Karpas-422 (cell line): Measurements from ENCODE around the gene SLC7A7. TPM values are rescaled to one million over a fixed set of nuclear protein-coding genes. Genes with fewer than 3 reads are reported as not detected.
"Not testable (repeated sequence)": the region's sequence is repeated elsewhere in the genome, so short reads cannot be mapped to it uniquely, and the experiment has no call there.

ENCODE experiments used
- DNase-seq: peaks from one replicate; pipeline ENCODE4 v3.0.0-alpha.2; 2015
- H2AFZ ChIP-seq: fragments of 200-600 bp; sonication (generic); 2 replicates; pipeline ENCODE4 v1.6.1; 2014; ENCODE audit warnings: antibody characterized with exemption, low read length, mixed read lengths
- H3K27ac ChIP-seq: fragments of 200-600 bp; sonication (generic); 2 replicates; pipeline ENCODE4 v1.5.1; 2014; ENCODE audit warnings: mild to moderate bottlenecking, low read length, moderate library complexity
- H3K27me3 ChIP-seq: fragments of 200-600 bp; sonication (generic); 2 replicates; pipeline ENCODE4 v1.6.1; 2014; ENCODE audit warnings: low read length, mixed read lengths
- H3K36me3 ChIP-seq: fragments of 200-600 bp; sonication (generic); 2 replicates; pipeline ENCODE4 v1.6.1; 2014; ENCODE audit warnings: low read length, mixed read lengths; ENCODE audit not compliant: insufficient read depth
- H3K4me1 ChIP-seq: fragments of 200-600 bp; sonication (generic); 2 replicates; pipeline ENCODE4 v1.6.1; 2014; ENCODE audit warnings: mild to moderate bottlenecking, low read length, mixed read lengths
- H3K4me2 ChIP-seq: fragments of 200-600 bp; sonication (generic); 2 replicates; pipeline ENCODE4 v1.6.1; 2014; ENCODE audit warnings: low read length, low read depth, mild to moderate bottlenecking; ENCODE audit not compliant: poor library complexity, severe bottlenecking
- H3K4me3 ChIP-seq: fragments of 200-600 bp; sonication (generic); 2 replicates; pipeline ENCODE4 v1.5.1; 2014; ENCODE audit warnings: mild to moderate bottlenecking, antibody characterized with exemption, low read length, mixed read lengths
- H3K79me2 ChIP-seq: fragments of 200-600 bp; sonication (generic); 2 replicates; pipeline ENCODE4 v1.6.1; 2014; ENCODE audit warnings: mild to moderate bottlenecking, low read length, mixed read lengths
- H3K9ac ChIP-seq: fragments of 200-600 bp; sonication (generic); 2 replicates; pipeline ENCODE4 v1.6.0; 2014; ENCODE audit warnings: low read length
- H3K9me2 ChIP-seq: fragments of 200-600 bp; sonication (generic), shearing (Covaris generic); replicated peaks from 2 replicates; pipeline ENCODE4 v1.6.0; 2014; ENCODE audit warnings: mild to moderate bottlenecking, low read length, moderate library complexity; ENCODE audit not compliant: insufficient read depth
- H3K9me3 ChIP-seq: fragments of 300-700, 200-600 bp; sonication (generic); 2 replicates; pipeline ENCODE4 v1.6.1; 2014; ENCODE audit warnings: low read length, mixed read lengths
- H4K20me1 ChIP-seq: fragments of 200-600 bp; sonication (generic); 2 replicates; pipeline ENCODE4 v1.6.1; 2014; ENCODE audit warnings: mild to moderate bottlenecking, antibody characterized with exemption, low read length, low read depth; ENCODE audit not compliant: insufficient read depth
- total RNA-seq: library from RNA; depleted of rRNA; stranded (reverse); fragments of >200 nt; shearing (Covaris generic); gene quantifications from 2 replicates; pipeline ENCODE4 v1.2.3, GENCODE V29; 2014; ENCODE audit warnings: low replicate concordance; rRNA removed

SLC7A7 gene
- 1.9 and 3.5 TPM in 2 replicates for total RNA-seq

GRCh38 chr14:22814941-22815713, at the start of gene SLC7A7:
Gene SLC7A7, minus strand, starts transcription at chr14:22815435. Its CDS starts 2,037 bp downstream, at chr14:22813398.
- H3K9ac ChIP-seq: no peak within 1 kb of the TSS
- peak within 1 kb of the TSS; percentile 34; the same call in 1 of the 2 replicates for H2AFZ ChIP-seq
- no peak within 1 kb of the TSS for H3K4me2 ChIP-seq
- H3K36me3 ChIP-seq: no peaks in the 10 kb centered on the region
- no peaks in the 10 kb centered on the region for H3K27me3 ChIP-seq
- peaks cover 16% of the 10 kb centered on the region for H3K4me1 ChIP-seq
- H3K9me2 ChIP-seq: no peaks in the 10 kb centered on the region
- no peaks in the 10 kb centered on the region for H3K79me2 ChIP-seq
- no peak for DNase-seq
- H3K4me3 ChIP-seq: no peak within 1 kb of the TSS
- H4K20me1 ChIP-seq: no peaks in the 10 kb centered on the region
- H3K9me3 ChIP-seq: no peaks in the 10 kb centered on the region
- H3K27ac ChIP-seq: no peak within 1 kb of the TSS

GRCh38 chr14:22864979-22865378, 49.7 kb upstream of the SLC7A7 start:
- H2AFZ ChIP-seq: no peak overlapping the region
- no peak overlapping the region for H3K4me3 ChIP-seq

GRCh38 chr14:22861651-22862050, 46.4 kb upstream of the SLC7A7 start:
- Histone ChIP-seq H4K20me1 (no peaks in the 10 kb centered on the region), H3K4me1 (no peaks in the 10 kb centered on the region), H3K27me3 (no peaks in the 10 kb centered on the region), H3K9me2 (no peaks in the 10 kb centered on the region), H3K79me2 (no peaks in the 10 kb centered on the region), H3K9me3 (no peaks in the 10 kb centered on the region), H3K27ac (no peak overlapping the region), H3K9ac (no peak overlapping the region), H3K36me3 (no peaks in the 10 kb centered on the region), H3K4me2 (no peak overlapping the region), H3K4me3 (no peak overlapping the region), H2AFZ (no peak overlapping the region)
- no peak for DNase-seq

More at GRCh38 chr14:22864979-22865378, 49.7 kb upstream of the SLC7A7 start:
- Histone ChIP-seq H3K9ac (no peak overlapping the region), H3K27ac (no peak overlapping the region), H3K4me2 (no peak overlapping the region), H3K4me1 (peaks cover 1% of the 10 kb centered on the region), H4K20me1 (no peaks in the 10 kb centered on the region), H3K27me3 (no peaks in the 10 kb centered on the region), H3K79me2 (no peaks in the 10 kb centered on the region), H3K36me3 (no peaks in the 10 kb centered on the region), H3K9me3 (no peaks in the 10 kb centered on the region), H3K9me2 (no peaks in the 10 kb centered on the region)
- no peak for DNase-seq

GRCh38 chr14:22860377-22860776, 45.1 kb upstream of the SLC7A7 start:
- not testable (repeated sequence) for H3K27me3 ChIP-seq, H2AFZ ChIP-seq, H4K20me1 ChIP-seq, DNase-seq, H3K9ac ChIP-seq, H3K4me1 ChIP-seq, H3K9me2 ChIP-seq, H3K9me3 ChIP-seq, H3K27ac ChIP-seq, H3K4me3 ChIP-seq, H3K36me3 ChIP-seq, H3K79me2 ChIP-seq, H3K4me2 ChIP-seq

- Histone ChIP-seq H3K4me2 (no peak overlapping the region), H3K27me3 (no peaks in the 10 kb centered on the region), H3K9me3 (no peaks in the 10 kb centered on the region), H4K20me1 (no peaks in the 10 kb centered on the region), H3K27ac (no peak overlapping the region), H2AFZ (no peak overlapping the region), H3K79me2 (no peaks in the 10 kb centered on the region), H3K4me3 (no peak overlapping the region), H3K36me3 (no peaks in the 10 kb centered on the region), H3K9ac (no peak overlapping the region), H3K9me2 (no peaks in the 10 kb centered on the region), H3K4me1 (peaks cover 3% of the 10 kb centered on the region)
- DNase-seq: no peak
Measured at GRCh38 chr14:22856428-22856827, 41.2 kb upstream of the SLC7A7 start.

- no peaks in the 10 kb centered on the region for H4K20me1 ChIP-seq
- no peaks in the 10 kb centered on the region for H3K79me2 ChIP-seq
- H3K27me3 ChIP-seq: no peaks in the 10 kb centered on the region
- no peak overlapping the region for H2AFZ ChIP-seq
- H3K36me3 ChIP-seq: no peaks in the 10 kb centered on the region
- H3K9ac ChIP-seq: no peak overlapping the region
- no peak overlapping the region for H3K4me3 ChIP-seq
- H3K9me3 ChIP-seq: no peaks in the 10 kb centered on the region
- H3K4me2 ChIP-seq: no peak overlapping the region
- no peak for DNase-seq
- no peaks in the 10 kb centered on the region for H3K9me2 ChIP-seq
- peaks cover 3% of the 10 kb centered on the region for H3K4me1 ChIP-seq
- H3K27ac ChIP-seq: no peak overlapping the region
Measured at GRCh38 chr14:22854963-22855724, 39.9 kb upstream of the SLC7A7 start.

- not testable (repeated sequence) for H3K79me2 ChIP-seq, H3K4me3 ChIP-seq, DNase-seq, H3K27ac ChIP-seq, H3K36me3 ChIP-seq, H3K4me1 ChIP-seq, H3K9me2 ChIP-seq, H3K4me2 ChIP-seq, H3K27me3 ChIP-seq, H3K9me3 ChIP-seq, H2AFZ ChIP-seq, H4K20me1 ChIP-seq, H3K9ac ChIP-seq
Measured at GRCh38 chr14:22854296-22854695, 39.1 kb upstream of the SLC7A7 start.

GRCh38 chr14:22852940-22853767, 37.9 kb upstream of the SLC7A7 start:
- H3K4me1 ChIP-seq: peaks cover 3% of the 10 kb centered on the region
- no peaks in the 10 kb centered on the region for H3K27me3 ChIP-seq
- H3K9me2 ChIP-seq: no peaks in the 10 kb centered on the region
- H3K9ac ChIP-seq: peak overlapping the region; percentile 71
- H3K9me3 ChIP-seq: no peaks in the 10 kb centered on the region
- peak overlapping the region; percentile 81 for H3K4me2 ChIP-seq
- no peaks in the 10 kb centered on the region for H3K79me2 ChIP-seq
- peak overlapping the region; percentile 65 for H3K4me3 ChIP-seq
- peak; percentile 98 for DNase-seq
- H4K20me1 ChIP-seq: no peaks in the 10 kb centered on the region
- H3K27ac ChIP-seq: no peak overlapping the region
- H3K36me3 ChIP-seq: no peaks in the 10 kb centered on the region
- H2AFZ ChIP-seq: peak overlapping the region; percentile 89
